K562 (cell line): ENCODE measurements around the gene ANKRD34A. TPM values are rescaled to one million over a fixed set of nuclear protein-coding genes. Genes with fewer than 3 reads are reported as not detected.
A peak's percentile ranks its signal among the peaks of the same experiment; 100 is the strongest.

Experiments
- CCNT2 ChIP-seq: IDR thresholded peaks from 2 replicates; pipeline ENCODE4 v1.6.1; 2011; ENCODE audit warnings: borderline replicate concordance, low read depth, mild to moderate bottlenecking, moderate library complexity, mixed read lengths, low read length; ENCODE audit not compliant: insufficient read length; ENCODE audit errors: extremely low read depth
- E2F8 ChIP-seq: fragments of 450-650 bp; IDR thresholded peaks from 2 replicates; pipeline ENCODE4 v1.7.1; 2018; ENCODE audit warnings: mild to moderate bottlenecking, low read depth; ENCODE audit not compliant: partially characterized antibody
- FOXP1 ChIP-seq: sonication (generic); formaldehyde crosslinking; IDR thresholded peaks from 2 replicates; pipeline ENCODE4 v1.8.0; 2022; ENCODE audit warnings: mild to moderate bottlenecking, missing genetic modification reagents
- GATAD2A ChIP-seq: fragments of 450-650 bp; IDR thresholded peaks from 2 replicates; pipeline ENCODE4 v1.6.1; 2017
- HLTF ChIP-seq: fragments of 450-650 bp; IDR thresholded peaks from 2 replicates; pipeline ENCODE4 v1.6.1; 2016
- ID3 ChIP-seq, 2 experiments: fragments of 250-450 bp in 1 of 2; fragments of 450-650 bp in 1 of 2; sonication (Bioruptor Pico) in 1 of 2; IDR thresholded peaks; 2 replicates each; pipeline versions ENCODE4 v1.6.1 to v1.8.0; 2016 to 2021; ENCODE audit warnings: mild to moderate bottlenecking in 2 of 2, moderate library complexity in 2 of 2, missing compliant biosample characterization in 1 of 2, missing genetic modification characterization in 1 of 2
- KDM5B ChIP-seq: fragments of 200-600 bp; sonication (generic); IDR thresholded peaks from 2 replicates; pipeline ENCODE4 v1.6.1; 2012; ENCODE audit warnings: low read depth, mild to moderate bottlenecking, moderate library complexity, low read length, control low read depth, inconsistent platforms; ENCODE audit not compliant: insufficient replicate concordance
- MBD2 ChIP-seq: sonication (generic); IDR thresholded peaks from 2 replicates; pipeline ENCODE4 v1.6.1; 2016; ENCODE audit warnings: low read depth, borderline replicate concordance
- NEUROD1 ChIP-seq: fragments of 150-350 bp; IDR thresholded peaks from 2 replicates; pipeline ENCODE4 v1.6.1; 2014; ENCODE audit warnings: borderline replicate concordance, low read length, low read depth; ENCODE audit not compliant: partially characterized antibody
- OTX1 ChIP-seq: fragments of 450-650 bp; formaldehyde crosslinking; IDR thresholded peaks from 2 replicates; pipeline ENCODE4 v1.4.0; 2022; ENCODE audit warnings: mild to moderate bottlenecking
- POLR2AphosphoS5 ChIP-seq: IDR thresholded peaks from 2 replicates; pipeline ENCODE4 v1.6.1; 2011; ENCODE audit warnings: mild to moderate bottlenecking, low read depth, low read length, moderate library complexity; ENCODE audit not compliant: control insufficient read depth, insufficient read depth
- SMARCC2 ChIP-seq: fragments of 450-650 bp; IDR thresholded peaks from 2 replicates; pipeline ENCODE4 v1.6.1; 2017; ENCODE audit warnings: antibody characterized with exemption, moderate library complexity, mild to moderate bottlenecking, low read depth
- UBTF ChIP-seq, 2 experiments: IDR thresholded peaks; 2 replicates each; pipeline ENCODE4 v1.6.1; 2012; ENCODE audit warnings: improper control_type of control experiment in 2 of 2, low read depth in 2 of 2, low read length in 2 of 2, borderline replicate concordance in 1 of 2
- ZBTB2 ChIP-seq: fragments of 450-650 bp; IDR thresholded peaks from 2 replicates; pipeline ENCODE4 v1.6.1; 2016; ENCODE audit warnings: antibody characterized with exemption
- ZKSCAN1 ChIP-seq: fragments of 150-350 bp; IDR thresholded peaks from 2 replicates; pipeline ENCODE4 v1.6.1; 2016; ENCODE audit warnings: low read depth, low read length
- ZNF41 ChIP-seq: fragments of 250-450 bp; sonication (Bioruptor Pico); conservative IDR thresholded peaks from 2 replicates; pipeline ENCODE4 v1.4.0; 2020; ENCODE audit warnings: mild to moderate bottlenecking
- polyA plus RNA-seq, 8 experiments: library from polyadenylated mRNA; depleted of rRNA in 4 of 8; stranded (reverse) in 5 of 8; unstranded in 3 of 8; fragments of >200 nt; fragmentation: Nextera tagmentation in 2 of 8; fragmentation: Illumina TruSeq in 1 of 8; extraction: Ambion mirVana in 2 of 8; extraction: Trizol in 1 of 8; gene quantifications; 2 replicates each; pipeline versions ENCODE4 v1.2.1 to v1.2.3, GENCODE V29; 2011 to 2014; ENCODE audit warnings: inconsistent platforms in 1 of 8, missing spikeins in 1 of 8
- total RNA-seq, 7 experiments: library from RNA; depleted of rRNA in 6 of 7; stranded (reverse); fragments of >200 nt in 6 of 7; fragmentation: Illumina TruSeq in 2 of 7; extraction: Trizol in 2 of 7; gene quantifications; 2 replicates each; pipeline versions ENCODE4 v1.2.1 to v1.2.3, GENCODE V29; 2011 to 2021; ENCODE audit warnings: low replicate concordance in 1 of 7

ANKRD34A gene
- total and polyA plus RNA-seq, 9 of the 15 experiments (the other 6 are each of a cell fraction or from before 2014, with no cell fraction given): 0.06 to 1.6 (median 0.43) TPM

- peak; percentile 24 for TF ChIP-seq E2F8
- TF ChIP-seq GATAD2A: peak; percentile 73; the same call in 1 of the 2 replicates
- TF ChIP-seq SMARCC2: no peak
- TF ChIP-seq FOXP1: no peak
- no peak; a peak in 1 of 4 replicates for TF ChIP-seq UBTF (IDR thresholded peaks at IDR 0.05; ENCODE audit: borderline replicate concordance in 1 of 2, low read depth in 2 of 2, low read length in 2 of 2)
- 0 out of 2 replicates have a peak, but pooled peaks have one; percentile 24 for TF ChIP-seq MBD2
- TF ChIP-seq ZBTB2: peak; percentile 73; the same call in 1 of the 2 replicates
- TF ChIP-seq ZKSCAN1: peak; percentile 2; the same call in 1 of the 2 replicates
- TF ChIP-seq CCNT2: peak; percentile 24
- peak; percentile 70 for TF ChIP-seq NEUROD1
- TF ChIP-seq OTX1 (CRISPR knock-in tag): no peak
- no peak for TF ChIP-seq ZNF41 (CRISPR knock-in tag)
- peak; percentile 12; the same call in 1 of the 2 replicates for TF ChIP-seq POLR2AphosphoS5
- no peak for TF ChIP-seq ID3 (CRISPR knock-in tag; IDR thresholded peaks at IDR 0.05)
- 0 out of 2 replicates have a peak, but pooled peaks have one; percentile 39 for TF ChIP-seq ID3 (tag; IDR thresholded peaks at IDR 0.05)
- no peak for TF ChIP-seq HLTF
- peak; percentile 72 for TF ChIP-seq KDM5B
Observed at GRCh38 chr1:145918144-145918991, 46.0 kb downstream of the ANKRD34A start, which contains the start of gene PEX11B (continued).
